ENCODE results near the gene THSD8. TPM values are rescaled to one million over a fixed set of nuclear protein-coding genes. Genes with fewer than 3 reads are reported as not detected.

Gene THSD8
- total and polyA plus RNA-seq, 2 experiments from 2014 or later, result 5.1 TPM; not detected in 1

- Histone ChIP-seq H3K27me3 (peaks cover 93% of the 10 kb centered on the region), H3K9me2 (replicated peaks; ENCODE audit: insufficient read depth) (no peaks in the 10 kb centered on the region), H3K9me3 (ENCODE audit: low read depth) (no peaks in the 10 kb centered on the region), H3K4me3 (no peak overlapping the region), H2AFZ (no peak overlapping the region), H3K27ac (no peak overlapping the region), H4K20me1 (ENCODE audit: insufficient read depth, poor library complexity, severe bottlenecking) (no peaks in the 10 kb centered on the region), H3K36me3 (replicated peaks; ENCODE audit: insufficient read depth, low read depth) (no peaks in the 10 kb centered on the region), H3K79me2 (no peaks in the 10 kb centered on the region), H3K4me2 (no peak overlapping the region), H3K4me1 (ENCODE audit: insufficient read depth) (no peaks in the 10 kb centered on the region)
- no peak for DNase-seq (ENCODE audit: low spot score)
- TF ChIP-seq EZH2phosphoT487 (IDR thresholded peaks at IDR 0.05; ENCODE audit: low read depth, severe bottlenecking, unreplicated experiment) (peak; percentile 0), CTCF (IDR thresholded peaks at IDR 0.05; ENCODE audit: poor library complexity) (no peak)
- 10% methylated on average over 6 of the region's 6 CpGs for WGBS (ENCODE audit: low lambda C conversion rate, missing lambda C conversion rate)
Observed at GRCh38 chr19:12836529-12836863, 34.6 kb downstream of the THSD8 start.

- DNase-seq (ENCODE audit: low spot score), result no peak
- Histone ChIP-seq H3K79me2 (no peaks in the 10 kb centered on the region), H4K20me1 (ENCODE audit: insufficient read depth, poor library complexity, severe bottlenecking) (no peaks in the 10 kb centered on the region), H3K9me2 (replicated peaks; ENCODE audit: insufficient read depth) (no peaks in the 10 kb centered on the region), H3K9me3 (ENCODE audit: low read depth) (no peaks in the 10 kb centered on the region), H3K4me2 (no peak overlapping the region), H3K27ac (no peak overlapping the region), H3K36me3 (replicated peaks; ENCODE audit: insufficient read depth, low read depth) (no peaks in the 10 kb centered on the region), H3K4me3 (no peak overlapping the region), H3K27me3 (peaks cover 92% of the 10 kb centered on the region), H2AFZ (no peak overlapping the region), H3K4me1 (ENCODE audit: insufficient read depth) (no peaks in the 10 kb centered on the region)
- 81% methylated on average over 4 of the region's 4 CpGs for WGBS (ENCODE audit: low lambda C conversion rate, missing lambda C conversion rate)
- TF ChIP-seq EZH2 (IDR thresholded peaks at IDR 0.05; ENCODE audit: borderline replicate concordance) (no peak), EZH2phosphoT487 (IDR thresholded peaks at IDR 0.05; ENCODE audit: low read depth, severe bottlenecking, unreplicated experiment) (no peak), CTCF (IDR thresholded peaks at IDR 0.05; ENCODE audit: poor library complexity) (no peak)
Observed at GRCh38 chr19:12837225-12837624, 35.4 kb downstream of the THSD8 start.

- TF ChIP-seq CTCF (IDR thresholded peaks at IDR 0.05; ENCODE audit: poor library complexity) (peak; percentile 39), EZH2 (IDR thresholded peaks at IDR 0.05; ENCODE audit: borderline replicate concordance) (peak; percentile 83), EZH2phosphoT487 (IDR thresholded peaks at IDR 0.05; ENCODE audit: low read depth, severe bottlenecking, unreplicated experiment) (no peak)
- H3K27ac ChIP-seq, result no peak within 1 kb of the TSS
- H3K4me2 ChIP-seq, result peak within 1 kb of the TSS; percentile 91
- no peaks in the 10 kb centered on the region for H3K9me3 ChIP-seq (ENCODE audit: low read depth)
- H3K36me3 ChIP-seq (replicated peaks; ENCODE audit: insufficient read depth, low read depth), result no peaks in the 10 kb centered on the region
- 1% methylated on average over 16 of the region's 69 CpGs for WGBS (ENCODE audit: low lambda C conversion rate, missing lambda C conversion rate)
- H3K27me3 ChIP-seq, result peaks cover 83% of the 10 kb centered on the region
- no peaks in the 10 kb centered on the region for H3K9me2 ChIP-seq (replicated peaks; ENCODE audit: insufficient read depth)
- H3K4me1 ChIP-seq (ENCODE audit: insufficient read depth), result no peaks in the 10 kb centered on the region
- peak; percentile 83 for DNase-seq (ENCODE audit: low spot score)
- peak within 1 kb of the TSS; percentile 26 for H2AFZ ChIP-seq
- no peaks in the 10 kb centered on the region for H3K79me2 ChIP-seq
- H3K4me3 ChIP-seq, result peak within 1 kb of the TSS; percentile 45
- H4K20me1 ChIP-seq (ENCODE audit: insufficient read depth, poor library complexity, severe bottlenecking), result no peaks in the 10 kb centered on the region
Observed at GRCh38 chr19:12838182-12838885, 36.5 kb downstream of the THSD8 start, which contains the start of gene MAST1. Gene MAST1 (plus strand): TSS chr19:12838515. CDS start chr19:12838573, 58 bp downstream.
